Suppressor macrophage (primary cell): ENCODE data around the gene TTC39A.
"Not testable (repeated sequence)": the region's sequence is repeated elsewhere in the genome, so short reads cannot be mapped to it uniquely, and the experiment has no call there.

ENCODE experiments used
- DNase-seq, 4 experiments: peaks; one replicate each; pipeline ENCODE4 v3.0.0-alpha.2; 2020 to 2022

TTC39A gene

DNA sequence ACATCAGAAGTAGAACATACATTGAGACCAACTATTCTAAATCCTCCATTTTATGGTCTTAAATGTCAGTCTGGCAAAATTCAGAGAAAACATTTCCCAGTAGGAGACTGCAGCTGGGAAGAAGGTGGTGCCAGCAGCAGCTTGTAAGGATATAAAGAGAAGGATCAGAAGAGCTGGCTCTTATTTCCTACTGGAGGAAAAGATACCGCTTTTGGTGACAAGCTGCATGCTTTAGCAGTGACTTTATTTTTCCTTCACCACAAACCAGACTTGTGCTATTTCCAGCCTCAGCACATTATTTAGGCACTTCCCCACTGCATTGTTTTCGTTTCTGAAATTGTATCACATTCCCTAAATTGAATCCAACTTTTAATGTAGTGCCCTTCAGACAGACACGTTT is 65.9 kb downstream of the TTC39A start:
- DNase-seq = peak; percentile 19 to 52 (median 42)

DNA sequence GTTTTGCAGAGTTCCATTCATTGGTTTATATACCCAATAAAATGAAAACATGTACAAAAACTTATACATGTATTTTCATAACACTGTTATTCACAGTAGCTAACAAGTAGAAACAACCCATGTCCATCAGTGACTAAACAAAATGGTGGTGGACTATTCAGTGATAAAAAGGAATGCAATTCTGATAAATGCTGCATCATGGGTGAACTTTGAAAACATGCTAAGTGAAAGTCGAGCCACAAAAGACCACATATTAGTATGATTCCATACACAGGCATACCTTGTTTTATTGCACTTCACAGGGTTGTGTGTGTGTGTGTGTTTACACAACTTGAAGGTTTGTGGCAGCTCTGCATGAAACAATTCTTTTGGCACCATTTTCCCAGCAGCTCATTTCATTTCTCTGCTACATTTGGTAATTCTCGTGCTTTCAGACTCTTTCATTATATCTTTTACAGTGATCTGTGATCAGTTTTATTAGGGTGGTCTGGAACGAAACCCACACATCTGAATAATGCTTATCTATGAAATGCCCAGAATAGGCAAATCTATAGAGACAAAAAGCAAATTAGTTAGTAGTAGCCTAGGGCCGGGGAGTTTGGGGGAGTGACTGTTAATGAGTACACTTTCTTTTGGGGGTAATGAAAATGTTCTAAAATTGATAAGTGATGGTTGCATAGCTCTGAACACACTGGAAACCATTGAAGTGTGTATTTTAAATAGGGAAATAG is 67.0 kb downstream of the TTC39A start:
- no peak for DNase-seq

- DNase-seq = no peak
Measured at GRCh38 chr1:51255331-51255730, 75.0 kb downstream of the TTC39A start.

GRCh38 chr1:51253691-51254090 is 76.7 kb downstream of the TTC39A start:
- DNase-seq = no peak

DNA sequence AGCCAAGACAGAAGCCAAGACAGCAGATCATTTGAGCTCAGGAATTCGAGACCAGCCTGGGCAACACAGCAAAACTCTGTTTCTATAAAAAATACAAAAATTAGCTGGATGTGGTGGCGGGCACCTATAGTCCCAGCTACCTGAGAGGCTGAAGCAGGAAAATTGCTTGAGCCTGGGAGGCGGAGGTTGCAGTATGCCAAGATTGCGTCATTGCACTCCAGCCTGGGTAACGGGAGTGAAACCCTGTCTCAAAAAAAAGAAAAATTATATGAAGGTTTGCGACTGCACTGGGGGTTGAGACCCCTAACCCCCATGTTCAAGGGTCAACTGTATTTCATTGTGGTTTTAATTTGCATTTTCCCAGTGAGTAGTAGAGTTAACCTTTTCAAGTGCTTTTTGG is 78.0 kb downstream of the TTC39A start:
- DNase-seq = no peak

- DNase-seq = not testable (repeated sequence)
Measured at GRCh38 chr1:51251165-51251564, 79.2 kb downstream of the TTC39A start.

DNA sequence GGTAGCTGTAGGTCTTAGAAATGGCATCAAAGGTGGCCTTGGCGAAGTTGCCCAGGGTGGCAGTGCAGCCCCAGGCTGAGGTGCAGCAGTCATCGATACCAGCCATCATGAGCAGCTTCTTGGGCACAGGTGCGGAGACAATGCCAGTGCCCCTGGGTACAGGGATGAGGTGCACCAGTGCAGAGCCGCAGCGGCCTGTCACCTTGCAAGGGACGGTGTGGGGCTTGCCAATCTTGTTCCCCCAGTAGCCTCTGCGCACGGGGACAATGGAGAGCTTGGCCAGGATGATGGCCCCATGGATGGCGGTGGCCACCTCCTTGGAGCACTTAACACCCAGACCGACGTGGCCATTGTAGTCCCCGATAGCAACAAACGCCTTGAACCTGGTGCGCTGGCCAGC is 79.6 kb downstream of the TTC39A start:
- DNase-seq = not testable (repeated sequence)

- no peak for DNase-seq
Measured at GRCh38 chr1:51249445-51249844, 80.9 kb downstream of the TTC39A start.

DNA sequence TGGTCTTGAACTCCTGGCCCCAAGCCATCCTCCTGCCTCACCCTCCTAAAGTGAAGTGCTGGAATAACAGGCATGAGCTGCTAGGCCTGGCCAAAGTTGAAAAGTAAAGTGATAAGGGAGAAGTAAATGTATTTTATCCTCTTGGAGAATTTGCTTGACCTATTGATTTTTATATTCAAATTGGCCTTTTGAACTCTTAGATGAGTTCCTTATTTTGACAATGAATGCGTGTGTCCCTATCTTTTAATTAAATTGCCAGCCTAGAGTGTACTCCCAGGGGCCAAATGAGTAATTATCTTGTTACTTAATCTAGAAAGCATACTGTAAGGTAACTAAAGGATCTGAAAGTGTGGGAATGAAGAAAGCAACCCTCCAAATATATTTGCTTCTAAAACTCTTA is 82.9 kb downstream of the TTC39A start:
- no peak for DNase-seq

GRCh38 chr1:51247022-51247421 is 83.3 kb downstream of the TTC39A start:
- DNase-seq = no peak

DNA sequence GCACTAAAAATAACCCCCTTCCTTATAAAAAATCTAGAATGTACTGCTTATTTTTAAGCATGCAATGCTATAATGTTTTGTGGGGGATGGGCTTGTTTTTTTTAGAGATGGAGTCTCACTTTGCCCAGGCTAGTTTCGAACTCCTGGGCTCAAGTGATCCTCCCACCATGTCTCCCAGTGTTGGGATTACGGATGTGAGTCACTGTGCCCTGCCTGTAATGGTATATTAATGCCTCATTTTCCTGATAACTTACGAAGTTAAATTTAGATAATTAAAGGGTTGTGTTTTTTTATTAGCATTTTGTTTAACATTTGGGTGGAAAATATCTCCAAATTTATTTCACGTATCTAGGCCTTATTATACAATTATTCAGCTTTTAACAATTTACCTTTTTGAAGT is 87.8 kb downstream of the TTC39A start:
- no peak for DNase-seq

DNA sequence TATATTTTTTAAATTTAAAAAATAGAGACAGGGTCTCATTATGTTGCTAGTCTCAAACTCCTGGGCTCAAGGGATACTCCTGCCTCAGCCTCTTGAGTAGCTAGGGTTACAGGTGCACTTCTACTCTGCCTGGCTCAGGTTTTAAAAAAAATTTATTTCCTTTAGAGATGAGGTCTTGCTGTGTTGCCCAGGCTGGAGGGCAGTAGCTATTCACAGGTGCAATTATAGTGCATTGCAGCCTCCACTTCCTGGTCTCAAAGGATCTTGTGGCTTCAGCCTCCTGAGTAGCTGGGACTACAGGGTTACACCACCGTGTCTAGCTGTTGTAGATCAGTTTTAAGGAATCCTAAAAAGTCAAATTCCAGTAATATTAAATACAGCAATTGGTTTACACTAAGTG is 89.2 kb downstream of the TTC39A start:
- no peak for DNase-seq

- no peak for DNase-seq
Measured at GRCh38 chr1:51240084-51240483, 90.3 kb downstream of the TTC39A start.

- DNase-seq = no peak
Measured at GRCh38 chr1:51238034-51238403, 92.3 kb downstream of the TTC39A start.

GRCh38 chr1:51237351-51238033 is 92.9 kb downstream of the TTC39A start:
- DNase-seq = no peak
